GM12878 (cell line): Measurements from ENCODE around the gene SPCS1. TPM values are rescaled to one million over a fixed set of nuclear protein-coding genes. Genes with fewer than 3 reads are reported as not detected.
A peak's percentile ranks its signal among the peaks of the same experiment; 100 is the strongest.

ENCODE experiments used
- BACH1 ChIP-seq: fragments of 450-650 bp; IDR thresholded peaks from 2 replicates; pipeline ENCODE4 v1.6.1; 2017; ENCODE audit warnings: mild to moderate bottlenecking, borderline replicate concordance
- IKZF2 ChIP-seq, 2 experiments: fragments of 450-650 bp; IDR thresholded peaks; 2 replicates each; pipeline ENCODE4 v1.6.1; 2017; ENCODE audit warnings: mild to moderate bottlenecking in 2 of 2, moderate library complexity in 2 of 2
- MEF2B ChIP-seq: fragments of 450-650 bp; IDR thresholded peaks from 2 replicates; pipeline ENCODE4 v1.6.1; 2018; ENCODE audit warnings: mild to moderate bottlenecking, moderate library complexity; ENCODE audit not compliant: partially characterized antibody, poor library complexity, severe bottlenecking
- NFYB ChIP-seq: IDR thresholded peaks from 2 replicates; pipeline ENCODE4 v1.6.1; 2011; ENCODE audit warnings: low read depth, mild to moderate bottlenecking, low read length, improper control_type of control experiment, moderate library complexity; ENCODE audit not compliant: insufficient read depth
- NKRF ChIP-seq: fragments of 450-650 bp; conservative IDR thresholded peaks from 2 replicates; pipeline ENCODE4 v1.6.1; 2017; ENCODE audit warnings: mild to moderate bottlenecking, moderate library complexity
- PKNOX1 ChIP-seq: fragments of 450-650 bp; IDR thresholded peaks from 2 replicates; pipeline ENCODE4 v1.6.1; 2016; ENCODE audit warnings: mild to moderate bottlenecking
- POLR2AphosphoS2 ChIP-seq: IDR thresholded peaks from 2 replicates; pipeline ENCODE4 v1.6.1; 2011; ENCODE audit warnings: low read depth, mild to moderate bottlenecking, low read length, improper control_type of control experiment, moderate library complexity
- RELB ChIP-seq: fragments of 450-650 bp; IDR thresholded peaks from 2 replicates; pipeline ENCODE4 v1.6.1; 2017; ENCODE audit warnings: low read depth, mild to moderate bottlenecking, moderate library complexity
- SUZ12 ChIP-seq: fragments of 200-600 bp; sonication (generic); IDR thresholded peaks from one replicate; pipeline ENCODE4 v1.6.1; 2018; ENCODE audit warnings: antibody characterized with exemption, mild to moderate bottlenecking; ENCODE audit not compliant: unreplicated experiment
- TARDBP ChIP-seq: IDR thresholded peaks from 2 replicates; pipeline ENCODE4 v1.6.1; 2016; ENCODE audit warnings: borderline replicate concordance
- TCF12 ChIP-seq: IDR thresholded peaks from 2 replicates; pipeline ENCODE4 v1.6.1; 2011; ENCODE audit warnings: low read depth, mild to moderate bottlenecking, low read length
- YY1 ChIP-seq: IDR thresholded peaks from 2 replicates; pipeline ENCODE4 v1.6.1; 2011; ENCODE audit warnings: low read depth, mild to moderate bottlenecking, low read length
- ZBTB11 ChIP-seq: fragments of 450-650 bp; formaldehyde crosslinking; IDR thresholded peaks from 2 replicates; pipeline ENCODE4 v1.5.0; 2022; ENCODE audit warnings: mild to moderate bottlenecking, missing genetic modification characterization
- ZNF274 ChIP-seq: IDR thresholded peaks from one replicate; pipeline ENCODE4 v1.8.0; 2011; ENCODE audit not compliant: insufficient read length, insufficient read depth
- polyA plus RNA-seq, 11 experiments: library from polyadenylated mRNA; depleted of rRNA in 4 of 11; unstranded in 6 of 11; stranded (reverse) in 5 of 11; fragments of >200 nt; fragmentation: Nextera tagmentation in 4 of 11; fragmentation: Illumina TruSeq in 1 of 11; extraction: Ambion mirVana in 4 of 11; extraction: Trizol in 1 of 11; gene quantifications; 1 replicate in 1 of 11; 2 replicates in 10 of 11; pipeline versions ENCODE4 v1.2.1 to v1.2.3, GENCODE V29; 2011 to 2016; ENCODE audit warnings: inconsistent platforms in 2 of 11, missing spikeins in 2 of 11, low read depth in 1 of 11
- total RNA-seq, 4 experiments: library from RNA; depleted of rRNA in 3 of 4; stranded (reverse); fragments of >200 nt in 3 of 4; fragmentation: Illumina TruSeq in 1 of 4; extraction: Trizol in 1 of 4; gene quantifications; 2 replicates each; pipeline versions ENCODE4 v1.2.1 to v1.2.3, GENCODE V29; 2013 to 2021
- TF ChIP-seq, protein P1 (sequence below): IDR thresholded peaks from 2 replicates; pipeline ENCODE4 v1.6.1; 2011; ENCODE audit warnings: borderline replicate concordance, low read depth, mild to moderate bottlenecking, moderate library complexity, mixed read lengths, low read length; ENCODE audit not compliant: insufficient read depth; ENCODE audit errors: extremely low read length
- TF ChIP-seq, protein P2 (sequence below): fragments of 450-650 bp; IDR thresholded peaks from 2 replicates; pipeline ENCODE4 v1.6.1; 2017; ENCODE audit warnings: mild to moderate bottlenecking, low read depth, inconsistent platforms; ENCODE audit not compliant: poor library complexity, severe bottlenecking

Gene SPCS1
- total and polyA plus RNA-seq, 10 of the 15 experiments (the other 5 are each of a cell fraction or from before 2014, with no cell fraction given): 107 to 994 (median 233) TPM

GRCh38 chr3:52705688-52706686, at the start of gene SPCS1, which contains the start of gene GLT8D1 (continued):
- TF ChIP-seq, protein P1, sequence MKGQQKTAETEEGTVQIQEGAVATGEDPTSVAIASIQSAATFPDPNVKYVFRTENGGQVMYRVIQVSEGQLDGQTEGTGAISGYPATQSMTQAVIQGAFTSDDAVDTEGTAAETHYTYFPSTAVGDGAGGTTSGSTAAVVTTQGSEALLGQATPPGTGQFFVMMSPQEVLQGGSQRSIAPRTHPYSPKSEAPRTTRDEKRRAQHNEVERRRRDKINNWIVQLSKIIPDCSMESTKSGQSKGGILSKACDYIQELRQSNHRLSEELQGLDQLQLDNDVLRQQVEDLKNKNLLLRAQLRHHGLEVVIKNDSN: no peak
- TF ChIP-seq, protein P2, sequence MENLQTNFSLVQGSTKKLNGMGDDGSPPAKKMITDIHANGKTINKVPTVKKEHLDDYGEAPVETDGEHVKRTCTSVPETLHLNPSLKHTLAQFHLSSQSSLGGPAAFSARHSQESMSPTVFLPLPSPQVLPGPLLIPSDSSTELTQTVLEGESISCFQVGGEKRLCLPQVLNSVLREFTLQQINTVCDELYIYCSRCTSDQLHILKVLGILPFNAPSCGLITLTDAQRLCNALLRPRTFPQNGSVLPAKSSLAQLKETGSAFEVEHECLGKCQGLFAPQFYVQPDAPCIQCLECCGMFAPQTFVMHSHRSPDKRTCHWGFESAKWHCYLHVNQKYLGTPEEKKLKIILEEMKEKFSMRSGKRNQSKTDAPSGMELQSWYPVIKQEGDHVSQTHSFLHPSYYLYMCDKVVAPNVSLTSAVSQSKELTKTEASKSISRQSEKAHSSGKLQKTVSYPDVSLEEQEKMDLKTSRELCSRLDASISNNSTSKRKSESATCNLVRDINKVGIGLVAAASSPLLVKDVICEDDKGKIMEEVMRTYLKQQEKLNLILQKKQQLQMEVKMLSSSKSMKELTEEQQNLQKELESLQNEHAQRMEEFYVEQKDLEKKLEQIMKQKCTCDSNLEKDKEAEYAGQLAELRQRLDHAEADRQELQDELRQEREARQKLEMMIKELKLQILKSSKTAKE: no peak
- no peak for TF ChIP-seq SUZ12
- no peak for TF ChIP-seq IKZF2 (IDR thresholded peaks at IDR 0.05)
- 0 out of 2 replicates have a peak, but pooled peaks have one; percentile 42 for TF ChIP-seq TCF12
- peak; percentile 71 for TF ChIP-seq ZBTB11
- peak; percentile 100 for TF ChIP-seq NKRF
- peak; percentile 97 for TF ChIP-seq YY1
- TF ChIP-seq RELB: peak; percentile 70; the same call in 1 of the 2 replicates
- TF ChIP-seq BACH1: peak; percentile 62; the same call in 1 of the 2 replicates
- no peak for TF ChIP-seq ZNF274
- TF ChIP-seq MEF2B: peak; percentile 57
- peak; percentile 54 for TF ChIP-seq POLR2AphosphoS2
- TF ChIP-seq TARDBP: no peak
- peak; percentile 45 for TF ChIP-seq PKNOX1
- TF ChIP-seq NFYB: no peak
